Activated naive CD8-positive, alpha-beta T cell treated with anti-CD3 and anti-CD28 coated beads, Interleukin-2, amount 50 U/mL, for 24 hours (primary cell): ENCODE data around the gene CDC25C.

Experiments
- ATAC-seq: fragments of 150-1000 bp; cut with Tn5 transposase; one replicate; pipeline ENCODE4 v1.10.0; 2021
- DNase-seq: peaks from one replicate; pipeline ENCODE4 v3.0.0; 2021
- H3K27ac Mint-ChIP-seq: one replicate; pipeline ENCODE4 v1.8.0; 2021; ENCODE audit warnings: mild to moderate bottlenecking, mixed read lengths
- H3K27me3 Mint-ChIP-seq: one replicate; pipeline ENCODE4 v1.8.0; 2021; ENCODE audit warnings: mixed read lengths
- H3K36me3 Mint-ChIP-seq: one replicate; pipeline ENCODE4 v1.8.0; 2021; ENCODE audit warnings: low read depth, mixed read lengths
- H3K4me1 Mint-ChIP-seq: one replicate; pipeline ENCODE4 v1.8.0; 2021; ENCODE audit warnings: mixed read lengths
- H3K4me3 Mint-ChIP-seq: one replicate; pipeline ENCODE4 v1.8.0; 2021; ENCODE audit warnings: mild to moderate bottlenecking, moderate library complexity, mixed read lengths
- H3K9me3 Mint-ChIP-seq: one replicate; pipeline ENCODE4 v1.8.0; 2021; ENCODE audit warnings: mixed read lengths

The CDC25C gene

DNA sequence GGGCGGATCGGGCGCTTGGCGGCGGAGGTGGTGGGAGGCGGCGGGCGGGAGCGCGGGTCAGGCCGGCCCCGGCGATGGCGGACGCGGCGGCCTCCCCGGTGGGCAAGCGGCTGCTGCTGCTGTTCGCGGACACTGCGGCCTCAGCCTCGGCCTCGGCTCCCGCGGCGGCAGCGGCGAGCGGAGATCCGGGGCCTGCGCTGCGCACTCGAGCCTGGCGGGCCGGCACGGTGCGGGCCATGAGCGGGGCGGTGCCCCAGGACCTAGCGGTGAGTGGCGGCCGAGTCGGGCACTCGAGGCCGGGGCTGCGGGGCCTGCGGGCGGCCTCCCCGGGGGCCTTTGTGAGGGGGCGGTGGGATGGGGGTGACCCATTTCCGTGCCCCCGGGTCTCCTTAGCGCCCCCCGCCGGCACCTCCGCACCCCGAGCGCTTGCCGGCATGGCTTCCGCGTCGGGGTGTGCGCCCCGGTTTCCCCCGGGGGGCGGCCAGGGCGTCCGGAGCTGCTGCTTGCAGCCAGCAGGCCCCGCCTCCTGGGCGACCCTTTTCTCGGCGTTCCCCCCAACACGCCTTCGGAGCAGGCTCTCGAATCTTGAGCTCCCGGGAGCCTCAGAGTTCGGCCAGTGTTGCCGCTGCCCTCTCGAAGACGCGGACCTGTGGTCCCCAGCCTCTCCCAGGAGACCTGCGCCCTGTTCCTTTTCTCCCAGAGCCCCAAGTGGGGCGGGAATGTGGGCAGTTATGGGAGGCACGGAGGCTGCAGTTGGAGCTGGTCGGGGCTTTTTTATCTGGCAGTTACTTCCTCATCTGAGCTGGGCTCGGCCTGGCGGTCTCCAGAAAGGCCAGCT, 21.3 kb upstream of the CDC25C start:
- peak overlapping the region; percentile 91 for H3K27ac Mint-ChIP-seq
- ATAC-seq, result peak; percentile 63
- H3K4me1 Mint-ChIP-seq, result peaks cover 45% of the 10 kb centered on the region
- DNase-seq, result peak; percentile 79
- H3K4me3 Mint-ChIP-seq, result peak overlapping the region; percentile 92
- peaks cover 5% of the 10 kb centered on the region for H3K9me3 Mint-ChIP-seq
- peaks cover 6% of the 10 kb centered on the region for H3K36me3 Mint-ChIP-seq
- H3K27me3 Mint-ChIP-seq, result no peaks in the 10 kb centered on the region

DNA sequence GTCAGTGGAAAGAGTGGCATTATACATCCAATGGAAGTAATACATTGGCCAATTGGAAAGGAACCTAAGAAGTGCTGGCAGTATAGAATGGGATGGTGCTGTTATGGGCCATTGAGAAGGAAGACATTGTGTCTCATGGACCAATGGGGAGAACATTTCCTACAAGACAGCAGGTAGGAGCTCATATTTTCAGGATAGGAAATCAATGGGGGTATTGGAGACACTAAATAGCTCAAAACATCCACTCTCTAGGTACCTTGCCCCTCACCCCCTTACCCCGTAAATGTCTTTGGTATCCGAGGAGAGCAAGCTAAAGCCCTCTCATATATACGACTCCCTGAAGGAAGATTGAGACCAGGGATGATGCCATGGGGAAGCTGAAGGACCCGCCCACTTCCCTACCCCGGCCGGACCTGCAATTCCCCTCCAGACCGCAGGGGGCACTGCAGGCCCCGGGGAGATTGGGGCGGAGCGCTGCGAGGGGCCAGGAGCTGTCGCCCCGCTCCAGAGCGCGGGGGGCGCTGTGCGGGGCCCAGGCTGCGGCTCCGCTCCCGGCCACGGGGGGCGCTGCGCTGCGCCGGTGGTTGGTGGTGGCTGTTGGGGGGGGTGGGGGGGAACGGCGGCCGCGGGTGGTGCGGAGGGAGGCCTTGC, 20.6 kb upstream of the CDC25C start, which contains the start of gene KDM3B:
Gene KDM3B (plus strand): TSS at position 615 of the 651 bp plus-strand sequence. CDS start 111 bp downstream, outside the sequence.
- peak within 1 kb of the TSS; percentile 92 for H3K4me3 Mint-ChIP-seq
- peak within 1 kb of the TSS; percentile 91 for H3K27ac Mint-ChIP-seq
- ATAC-seq, result peak; percentile 88
- no peaks in the 10 kb centered on the region for H3K27me3 Mint-ChIP-seq
- H3K4me1 Mint-ChIP-seq, result peaks cover 45% of the 10 kb centered on the region
- H3K36me3 Mint-ChIP-seq, result peaks cover 7% of the 10 kb centered on the region
- peaks cover 5% of the 10 kb centered on the region for H3K9me3 Mint-ChIP-seq
- DNase-seq, result peak; percentile 95

DNA sequence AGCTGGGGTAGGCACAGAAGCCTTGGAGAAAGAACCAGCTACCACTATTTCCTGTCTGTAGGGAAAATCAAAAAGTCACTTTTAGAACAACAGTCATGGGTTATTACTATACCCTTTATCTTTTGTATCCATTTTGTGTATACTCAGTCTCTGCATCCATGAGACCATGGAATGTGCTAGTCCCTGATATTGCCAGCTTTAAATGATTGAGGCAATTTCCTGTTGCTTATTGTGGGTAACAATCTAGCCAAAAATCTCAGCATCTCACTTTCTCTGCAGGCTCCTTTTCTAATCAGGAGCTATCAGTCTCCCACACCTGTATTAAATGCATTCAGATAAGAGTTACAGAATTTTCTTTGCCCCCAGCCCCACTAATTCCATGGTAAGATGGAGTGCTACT, 19.9 kb upstream of the CDC25C start:
- Mint-ChIP-seq H3K27me3 (no peaks in the 10 kb centered on the region), H3K4me1 (peaks cover 43% of the 10 kb centered on the region)
- ATAC-seq, result no peak

DNA sequence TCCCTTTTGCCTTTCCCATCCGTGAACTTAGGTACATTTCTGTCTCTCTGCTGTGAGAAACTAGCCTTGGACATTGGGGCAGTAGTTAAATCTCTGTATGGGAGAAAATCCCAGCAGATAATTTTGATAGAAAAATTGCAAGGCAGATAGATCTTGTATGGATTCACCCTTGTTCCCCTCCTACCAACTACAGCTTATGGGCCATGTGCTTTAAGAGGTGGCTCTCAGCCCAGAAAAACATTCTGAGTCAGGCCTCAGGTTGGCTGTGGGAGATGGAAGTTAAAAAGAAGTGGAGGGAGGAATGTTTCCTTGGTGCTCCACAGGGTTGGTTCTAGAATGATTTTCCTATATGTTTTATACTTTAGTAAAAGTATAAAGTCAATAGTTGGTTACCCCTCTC, 19.5 kb upstream of the CDC25C start:
- ATAC-seq (no peak), DNase-seq (no peak)
- Mint-ChIP-seq H3K4me1 (peaks cover 40% of the 10 kb centered on the region), H3K27me3 (no peaks in the 10 kb centered on the region), H3K9me3 (peaks cover 5% of the 10 kb centered on the region), H3K36me3 (peaks cover 9% of the 10 kb centered on the region), H3K27ac (no peak overlapping the region), H3K4me3 (no peak overlapping the region)

More for the DNA sequence above, 19.9 kb upstream of the CDC25C start:
- Mint-ChIP-seq H3K36me3 (peaks cover 7% of the 10 kb centered on the region), H3K4me3 (peak overlapping the region; percentile 59), H3K9me3 (peaks cover 5% of the 10 kb centered on the region), H3K27ac (no peak overlapping the region)
- DNase-seq, result no peak

DNA sequence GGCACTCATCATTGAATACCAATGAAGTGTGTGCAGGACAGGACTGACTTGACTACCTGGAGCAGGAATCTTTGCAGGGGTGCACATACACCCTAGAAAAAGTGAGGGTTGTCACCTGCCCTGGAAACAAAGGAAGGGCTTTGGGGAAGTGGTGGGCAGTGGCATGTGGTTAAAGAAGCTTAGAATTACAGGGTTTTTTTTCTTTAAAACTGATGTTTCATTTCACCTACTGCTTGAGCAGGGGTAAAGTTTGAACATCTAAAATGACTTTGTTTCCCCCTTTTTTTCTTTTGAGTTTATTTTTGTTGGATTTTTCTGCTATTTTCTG, 18.9 kb upstream of the CDC25C start:
- H3K27me3 Mint-ChIP-seq, result no peaks in the 10 kb centered on the region
- H3K4me1 Mint-ChIP-seq, result peaks cover 34% of the 10 kb centered on the region
- H3K4me3 Mint-ChIP-seq, result no peak overlapping the region
- ATAC-seq (no peak), DNase-seq (no peak)
- peaks cover 5% of the 10 kb centered on the region for H3K9me3 Mint-ChIP-seq
- H3K36me3 Mint-ChIP-seq, result peaks cover 14% of the 10 kb centered on the region
- no peak overlapping the region for H3K27ac Mint-ChIP-seq

DNA sequence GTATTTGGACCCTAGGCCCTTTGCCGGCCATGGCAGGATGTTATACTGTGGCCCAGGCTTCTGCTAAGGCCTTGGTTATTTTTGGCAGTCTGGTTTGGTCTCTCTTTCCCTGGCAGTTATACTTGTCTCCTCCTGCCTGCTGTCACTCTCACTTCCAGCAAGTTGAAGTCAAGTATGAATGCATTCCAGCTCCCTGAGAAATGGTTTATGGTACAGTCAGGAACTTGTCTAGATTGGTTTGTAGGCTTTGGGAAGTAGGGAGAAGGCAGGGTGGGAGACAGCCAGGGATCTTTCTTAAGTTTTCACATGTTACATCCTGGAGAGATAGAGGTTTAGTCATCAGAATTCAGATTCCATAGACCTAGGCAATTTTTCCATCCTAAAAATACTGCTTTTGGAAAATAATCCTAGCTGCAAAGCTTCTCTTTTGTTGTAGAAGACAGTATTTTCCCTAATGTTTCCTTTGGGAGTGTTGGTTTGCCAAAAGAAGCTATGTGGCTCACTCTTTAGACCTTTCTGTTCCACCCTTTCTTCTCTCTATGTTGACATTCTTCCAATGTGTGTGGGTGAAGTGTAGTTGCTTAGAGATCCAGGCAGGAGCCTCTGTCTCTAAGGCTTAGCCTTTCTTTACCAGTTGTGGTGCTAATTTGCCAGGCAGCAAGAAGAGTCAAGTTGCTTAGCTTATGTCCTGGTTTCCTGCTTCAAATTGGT, 18.4 kb upstream of the CDC25C start:
- DNase-seq, result no peak
- peaks cover 18% of the 10 kb centered on the region for H3K36me3 Mint-ChIP-seq
- H3K9me3 Mint-ChIP-seq, result peaks cover 5% of the 10 kb centered on the region
- ATAC-seq, result no peak
- H3K27ac Mint-ChIP-seq, result no peak overlapping the region
- H3K4me1 Mint-ChIP-seq, result peaks cover 29% of the 10 kb centered on the region
- no peaks in the 10 kb centered on the region for H3K27me3 Mint-ChIP-seq
- H3K4me3 Mint-ChIP-seq, result no peak overlapping the region

DNA sequence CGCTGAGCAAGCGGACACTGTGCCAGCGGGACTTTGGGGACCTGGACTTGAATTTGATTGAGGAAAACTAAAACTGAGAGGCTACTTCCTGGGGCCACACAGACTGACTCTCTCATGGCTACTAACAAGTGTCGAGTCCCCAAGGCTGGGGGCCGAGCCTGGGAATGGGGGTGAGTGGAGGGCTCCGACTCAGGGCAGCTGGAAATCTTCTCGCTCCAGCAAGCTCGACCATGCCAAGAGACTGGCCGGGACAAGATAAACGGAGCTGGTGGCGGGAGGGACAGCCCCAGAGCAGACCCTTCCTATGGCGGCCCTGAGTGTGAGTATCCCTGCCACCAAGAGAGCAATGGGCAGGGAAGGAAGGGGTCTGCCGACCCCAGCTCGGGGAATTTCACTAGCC, 15.3 kb upstream of the CDC25C start:
- peaks cover 2% of the 10 kb centered on the region for H3K9me3 Mint-ChIP-seq
- DNase-seq (no peak), ATAC-seq (no peak)
- H3K27ac Mint-ChIP-seq, result no peak overlapping the region
- H3K4me3 Mint-ChIP-seq, result no peak overlapping the region
- peaks cover 10% of the 10 kb centered on the region for H3K4me1 Mint-ChIP-seq
- H3K27me3 Mint-ChIP-seq, result no peaks in the 10 kb centered on the region
- peaks cover 29% of the 10 kb centered on the region for H3K36me3 Mint-ChIP-seq

DNA sequence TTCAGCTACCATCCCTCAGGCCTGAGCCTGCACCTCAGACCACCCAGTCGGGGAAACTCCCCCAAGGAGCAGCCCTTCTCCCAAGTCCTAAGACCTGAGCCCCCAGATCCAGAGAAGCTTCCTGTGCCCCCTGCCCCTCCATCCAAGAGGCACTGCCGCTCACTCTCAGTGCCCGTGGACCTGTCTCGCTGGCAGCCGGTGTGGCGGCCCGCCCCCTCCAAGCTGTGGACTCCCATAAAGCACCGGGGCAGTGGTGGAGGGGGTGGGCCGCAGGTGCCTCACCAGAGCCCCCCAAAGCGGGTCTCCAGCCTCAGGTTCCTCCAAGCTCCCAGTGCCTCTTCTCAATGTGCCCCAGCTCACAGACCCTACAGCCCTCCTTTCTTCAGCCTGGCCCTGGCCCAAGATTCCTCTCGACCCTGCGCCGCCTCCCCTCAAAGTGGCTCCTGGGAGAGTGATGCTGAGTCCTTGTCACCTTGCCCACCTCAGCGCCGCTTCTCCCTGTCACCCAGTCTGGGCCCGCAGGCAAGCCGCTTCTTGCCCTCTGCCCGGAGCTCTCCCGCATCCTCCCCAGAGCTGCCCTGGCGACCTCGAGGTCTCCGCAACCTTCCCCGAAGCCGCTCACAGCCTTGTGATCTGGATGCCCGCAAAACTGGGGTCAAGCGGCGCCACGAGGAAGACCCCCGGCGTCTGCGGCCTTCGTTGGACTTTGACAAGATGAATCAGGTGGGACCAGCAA, 13.5 kb upstream of the CDC25C start:
- peaks cover 29% of the 10 kb centered on the region for H3K36me3 Mint-ChIP-seq
- no peak overlapping the region for H3K27ac Mint-ChIP-seq
- no peaks in the 10 kb centered on the region for H3K27me3 Mint-ChIP-seq
- no peak overlapping the region for H3K4me3 Mint-ChIP-seq
- ATAC-seq (no peak), DNase-seq (no peak)
- H3K4me1 Mint-ChIP-seq, result peaks cover 15% of the 10 kb centered on the region
- H3K9me3 Mint-ChIP-seq, result no peaks in the 10 kb centered on the region

DNA sequence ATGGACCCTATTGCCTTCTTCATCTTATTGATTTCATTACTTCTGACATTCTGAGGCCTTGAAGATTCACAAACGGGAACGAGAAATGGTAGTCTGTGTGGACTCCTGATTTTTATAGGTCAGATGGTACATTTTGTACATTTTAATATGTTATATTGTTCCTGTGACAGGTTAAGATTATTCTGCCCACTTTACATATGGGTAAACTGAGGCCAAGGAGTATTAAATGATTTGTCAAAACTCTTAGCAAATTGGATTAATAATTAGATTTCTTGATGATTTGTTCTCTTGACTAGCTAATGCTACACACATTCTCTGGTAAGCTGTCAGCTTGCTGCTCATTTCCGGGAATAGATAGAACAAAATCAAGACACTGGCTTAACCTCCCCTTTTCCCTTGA, 8.4 kb upstream of the CDC25C start:
- DNase-seq, result no peak
- ATAC-seq, result no peak
- Mint-ChIP-seq H3K36me3 (peaks cover 15% of the 10 kb centered on the region), H3K27me3 (no peaks in the 10 kb centered on the region), H3K27ac (no peak overlapping the region), H3K4me1 (peaks cover 43% of the 10 kb centered on the region), H3K4me3 (peak overlapping the region; percentile 93), H3K9me3 (no peaks in the 10 kb centered on the region)

DNA sequence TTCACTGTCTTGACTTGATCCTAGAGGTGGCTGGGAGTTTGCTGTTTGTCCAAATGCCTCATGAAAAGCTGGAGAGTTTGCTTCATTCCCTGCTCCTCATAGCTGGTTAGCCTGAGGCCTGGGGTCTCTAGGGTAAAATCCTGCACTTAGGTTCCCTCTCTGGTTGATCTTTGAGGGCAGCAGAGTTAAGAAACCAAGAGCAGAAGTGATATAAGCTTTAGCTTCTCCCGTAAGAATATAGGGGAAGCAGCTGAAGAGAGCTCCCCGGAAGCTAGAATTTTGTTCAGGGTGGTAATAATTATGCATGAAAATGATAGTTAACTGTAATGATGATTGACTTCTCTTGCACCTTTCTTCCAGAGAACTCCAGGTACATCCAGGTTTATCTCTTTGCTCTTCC, 7.9 kb upstream of the CDC25C start:
- Mint-ChIP-seq H3K9me3 (no peaks in the 10 kb centered on the region), H3K4me1 (peaks cover 43% of the 10 kb centered on the region), H3K36me3 (peaks cover 14% of the 10 kb centered on the region), H3K27ac (peak overlapping the region; percentile 93), H3K4me3 (peak overlapping the region; percentile 93), H3K27me3 (no peaks in the 10 kb centered on the region)
- no peak for ATAC-seq
- DNase-seq, result no peak

DNA sequence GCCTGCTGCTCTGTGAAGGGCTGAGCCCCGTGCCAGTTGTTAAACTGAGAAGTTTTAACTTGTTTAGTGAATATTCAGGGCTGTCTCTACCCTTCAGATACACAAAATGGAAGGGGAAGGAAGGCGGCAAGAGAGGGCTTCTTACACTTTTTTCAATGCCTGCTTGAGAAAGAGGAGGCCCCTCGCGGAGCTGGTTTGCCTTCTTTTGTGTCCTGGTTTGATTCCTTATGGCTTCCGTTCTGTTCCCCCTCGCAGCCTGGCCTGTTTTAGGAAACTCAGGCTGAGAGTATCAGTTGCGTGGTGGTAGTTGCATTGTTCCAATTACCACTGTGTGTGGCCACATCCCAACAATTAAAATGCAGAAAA, 7.5 kb upstream of the CDC25C start:
- peaks cover 43% of the 10 kb centered on the region for H3K4me1 Mint-ChIP-seq
- no peaks in the 10 kb centered on the region for H3K27me3 Mint-ChIP-seq
- peak overlapping the region; percentile 93 for H3K27ac Mint-ChIP-seq
- no peaks in the 10 kb centered on the region for H3K9me3 Mint-ChIP-seq
- ATAC-seq (no peak), DNase-seq (no peak)
- peaks cover 11% of the 10 kb centered on the region for H3K36me3 Mint-ChIP-seq
- H3K4me3 Mint-ChIP-seq, result peak overlapping the region; percentile 93

DNA sequence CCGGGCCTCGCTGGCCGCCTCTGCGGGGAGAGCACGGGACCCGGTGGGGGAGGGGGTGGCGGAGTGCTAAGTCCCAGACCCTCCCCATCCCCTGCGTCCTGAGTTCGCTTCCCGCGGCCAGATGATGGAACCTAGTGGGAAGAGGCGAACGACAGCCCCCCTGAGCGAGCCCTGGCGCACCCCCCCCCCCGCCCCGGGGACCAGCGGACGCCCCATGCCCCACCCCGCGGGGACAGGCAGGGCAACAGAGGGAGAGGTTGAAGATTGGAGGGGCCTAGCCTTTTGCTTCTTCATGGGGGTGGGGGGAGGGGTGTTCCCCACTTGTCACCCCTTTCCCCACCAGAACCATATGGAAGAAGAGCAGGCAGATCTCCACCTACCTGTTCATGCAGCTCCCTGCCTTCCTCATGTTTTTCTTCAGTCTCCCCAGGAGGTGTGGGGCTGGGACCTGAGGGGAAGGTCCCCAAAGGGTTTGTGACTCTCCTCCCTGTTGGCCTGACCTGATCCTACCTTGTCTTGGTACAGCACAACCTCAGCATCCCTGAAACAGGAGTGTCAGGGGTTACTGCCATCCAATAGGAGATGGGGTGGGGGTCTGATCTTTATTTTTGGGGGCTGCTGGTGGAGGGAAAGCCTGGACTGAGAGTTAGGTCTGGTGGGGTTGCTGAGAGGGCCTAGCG, 6.9 kb upstream of the CDC25C start:
- ATAC-seq (peak; percentile 3), DNase-seq (peak; percentile 18)
- peak overlapping the region; percentile 93 for H3K4me3 Mint-ChIP-seq

DNA sequence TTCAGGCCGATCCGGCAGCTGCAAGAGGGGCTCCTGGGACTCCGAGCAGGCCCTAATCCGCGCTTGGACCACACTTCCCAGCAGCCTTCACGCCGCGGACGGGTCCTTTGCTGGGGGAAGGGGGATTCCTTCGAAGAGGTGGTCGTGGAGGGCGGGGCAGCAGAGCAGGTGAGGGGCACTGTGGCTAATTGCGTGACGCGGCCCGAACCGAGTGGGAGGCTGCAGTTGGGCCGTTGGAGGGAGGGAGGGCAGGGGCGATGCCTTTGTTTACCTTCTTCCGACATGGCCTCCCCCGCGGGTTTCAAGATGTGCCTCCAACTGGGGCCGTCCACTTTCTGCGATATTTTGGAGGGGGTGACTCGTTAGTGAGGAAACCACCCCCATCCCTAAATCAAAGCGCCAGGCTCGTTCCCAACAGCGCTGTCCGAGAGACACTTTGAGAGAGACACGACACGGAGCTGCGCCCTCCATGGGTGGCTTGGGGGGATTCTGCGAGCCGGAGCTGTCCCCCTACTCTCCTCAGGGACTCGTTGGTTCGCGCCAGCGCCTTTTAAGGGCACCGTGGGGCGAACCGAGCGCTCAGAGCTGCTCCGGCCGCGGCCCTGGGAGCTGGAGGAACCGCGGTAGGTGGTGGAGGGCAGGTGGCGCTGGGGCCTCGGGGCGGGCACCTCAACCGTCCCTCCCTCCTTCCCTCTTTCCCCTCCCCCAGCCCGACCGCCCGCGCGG, 6.2 kb upstream of the CDC25C start, which contains the start of gene FAM53C:
Gene FAM53C (plus strand): TSS at position 582 of the 726 bp plus-strand sequence. CDS start 3,070 bp downstream, outside the sequence.
- Mint-ChIP-seq H3K27ac (peak within 1 kb of the TSS; percentile 96), H3K4me3 (peak within 1 kb of the TSS; percentile 93), H3K4me1 (peaks cover 43% of the 10 kb centered on the region), H3K9me3 (no peaks in the 10 kb centered on the region), H3K36me3 (peaks cover 4% of the 10 kb centered on the region), H3K27me3 (no peaks in the 10 kb centered on the region)
- DNase-seq, result peak; percentile 94
- ATAC-seq, result peak; percentile 90

More for the DNA sequence above, 6.9 kb upstream of the CDC25C start:
- Mint-ChIP-seq H3K4me1 (peaks cover 43% of the 10 kb centered on the region), H3K36me3 (peaks cover 8% of the 10 kb centered on the region), H3K27ac (peak overlapping the region; percentile 93), H3K9me3 (no peaks in the 10 kb centered on the region), H3K27me3 (no peaks in the 10 kb centered on the region)
